ELF-1 (cell line): ENCODE results near the gene LDB2.
"Not testable (repeated sequence)": the region's sequence is repeated elsewhere in the genome, so short reads cannot be mapped to it uniquely, and the experiment has no call there.

Experiments
- DNase-seq: peaks from one replicate; pipeline ENCODE4 v3.0.0-alpha.2; 2016; ENCODE audit warnings: low read depth, low spot score

LDB2 gene

DNA sequence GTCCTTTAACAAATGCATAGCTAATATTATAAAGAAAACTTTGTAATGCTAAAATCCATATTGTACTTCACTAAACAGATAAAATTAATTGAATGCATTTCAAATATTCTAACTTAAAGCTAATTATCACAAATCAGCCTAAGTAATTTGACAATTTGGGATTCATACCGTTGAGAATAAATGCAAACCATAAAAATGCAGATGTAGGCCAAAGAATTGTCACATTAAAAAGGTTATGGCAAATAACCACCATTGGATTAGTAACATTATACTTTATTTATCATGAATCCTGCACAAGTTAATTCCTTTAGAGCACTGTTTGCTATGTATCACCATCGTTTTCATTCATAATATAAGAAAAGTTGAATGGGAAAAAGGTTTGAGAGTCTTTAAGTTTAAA, 301.0 kb downstream of the LDB2 start:
- no peak for DNase-seq

DNA sequence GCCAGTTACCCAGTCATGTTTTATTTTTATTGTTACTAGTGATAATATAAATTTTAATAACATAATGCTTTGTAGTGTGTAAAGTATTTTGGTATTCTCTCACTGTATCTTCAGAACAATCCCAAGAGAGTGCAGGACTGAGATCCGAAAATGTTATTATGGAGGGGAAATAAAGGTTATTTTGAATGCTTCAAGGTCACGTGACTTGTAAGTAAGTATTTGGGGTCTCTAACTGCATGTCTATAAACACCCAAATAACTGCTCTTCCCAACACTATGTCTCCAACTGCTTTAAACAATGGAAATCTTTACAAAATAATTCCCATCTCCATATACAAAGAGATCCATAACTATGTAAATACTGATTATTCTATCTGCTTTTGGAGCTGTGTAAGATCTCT, 302.2 kb downstream of the LDB2 start:
- DNase-seq = no peak

DNA sequence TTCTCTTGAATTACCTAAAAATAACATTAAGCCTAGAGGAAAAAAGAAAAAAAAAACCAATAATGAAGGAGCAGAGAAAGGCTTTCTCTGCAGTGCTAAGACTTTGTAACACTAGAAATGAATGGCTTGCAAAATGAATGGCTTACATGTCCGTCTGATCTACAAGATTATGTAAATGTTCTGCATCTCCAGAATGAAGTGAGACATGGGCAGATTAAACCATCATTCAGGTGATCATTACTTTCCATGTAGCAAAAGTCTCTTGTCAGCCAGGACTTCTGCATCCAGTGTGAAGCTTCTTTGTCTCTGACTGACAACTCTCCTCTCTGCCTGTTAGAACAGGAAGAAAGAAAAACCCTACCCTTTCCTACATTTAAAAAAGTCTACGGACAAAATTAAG, 304.3 kb downstream of the LDB2 start:
- DNase-seq = no peak

DNA sequence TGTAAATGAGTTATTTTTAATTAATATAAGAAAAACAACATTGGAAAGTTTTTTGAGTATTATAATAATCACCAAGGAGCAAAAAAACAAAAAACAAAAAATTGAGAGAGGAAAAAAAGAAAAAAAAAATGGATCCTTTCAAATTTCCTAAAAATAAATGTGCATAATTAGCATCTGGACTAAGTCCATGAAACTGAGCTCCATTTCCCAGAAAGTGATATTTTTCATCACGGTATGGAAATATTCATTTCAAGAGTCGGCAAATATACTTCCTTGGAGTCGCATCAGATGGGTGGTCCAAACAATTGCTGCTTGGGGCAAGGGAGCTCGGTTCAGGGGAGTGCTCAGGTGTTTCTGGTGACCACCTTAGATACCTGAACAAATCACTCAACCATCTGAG, 305.1 kb downstream of the LDB2 start:
- no peak for DNase-seq

DNA sequence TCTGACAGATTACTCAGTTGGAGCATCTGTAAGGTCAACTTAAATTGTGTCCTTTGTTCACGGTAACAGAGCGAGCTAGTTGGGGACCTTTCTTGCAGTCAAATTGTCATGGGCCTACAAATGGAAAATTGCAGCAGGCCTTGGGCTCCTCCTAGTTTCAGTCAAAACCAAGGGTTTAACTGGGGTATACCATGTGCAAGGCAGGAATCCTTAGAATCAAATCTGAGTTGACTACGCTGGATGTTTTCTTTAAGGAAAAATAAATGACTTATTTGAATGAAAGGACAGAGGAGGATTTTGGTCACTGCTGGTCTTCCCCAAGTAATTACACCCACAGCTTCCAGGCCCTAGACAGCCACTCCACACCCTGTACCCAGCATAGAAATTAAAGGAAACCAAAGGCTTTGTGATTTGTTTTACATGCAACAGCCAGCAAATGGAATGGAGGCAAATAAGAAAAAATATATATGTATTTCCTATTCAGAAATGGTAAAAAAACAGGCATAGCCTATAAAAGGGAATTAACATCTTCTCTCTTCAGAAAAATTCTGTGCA, 307.1 kb downstream of the LDB2 start:
- no peak for DNase-seq

DNA sequence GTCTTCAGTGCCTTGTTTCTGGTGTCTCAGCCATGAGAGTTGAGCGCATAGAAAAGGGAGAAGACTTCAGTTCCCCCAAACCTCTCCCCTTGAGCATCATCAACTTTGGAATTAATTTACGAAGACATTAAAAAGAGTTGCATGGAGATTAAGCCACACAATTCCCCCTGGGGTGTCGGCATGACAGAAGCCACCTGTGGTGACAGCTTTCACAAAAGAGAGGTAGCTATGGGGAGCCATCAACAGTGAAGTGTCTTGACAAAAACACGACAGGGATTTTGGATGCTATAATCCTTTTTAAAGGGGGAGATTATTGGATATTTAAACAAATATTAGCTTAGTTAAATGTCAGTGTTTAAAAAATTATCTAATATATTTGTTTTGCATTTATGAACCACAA, 307.6 kb downstream of the LDB2 start:
- DNase-seq = no peak

DNA sequence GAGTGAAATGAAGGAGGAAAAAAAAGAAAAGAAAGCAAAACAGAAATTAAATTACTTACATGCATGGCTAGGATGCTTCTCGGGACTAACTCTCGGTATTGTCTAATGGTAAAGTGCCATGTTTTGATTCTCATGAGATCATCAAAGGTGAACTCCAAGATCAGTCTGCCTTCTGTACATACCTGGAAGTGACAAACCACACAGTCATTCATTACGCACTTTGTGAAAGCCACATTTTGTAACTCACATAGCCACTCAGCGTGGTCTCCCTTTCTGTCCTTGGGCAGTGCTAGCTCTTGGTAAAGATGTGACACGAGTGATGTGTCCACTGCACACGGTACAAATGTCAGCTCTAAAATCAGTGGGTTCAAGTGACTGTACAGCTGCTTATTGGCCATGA, 309.8 kb downstream of the LDB2 start:
- DNase-seq = no peak

DNA sequence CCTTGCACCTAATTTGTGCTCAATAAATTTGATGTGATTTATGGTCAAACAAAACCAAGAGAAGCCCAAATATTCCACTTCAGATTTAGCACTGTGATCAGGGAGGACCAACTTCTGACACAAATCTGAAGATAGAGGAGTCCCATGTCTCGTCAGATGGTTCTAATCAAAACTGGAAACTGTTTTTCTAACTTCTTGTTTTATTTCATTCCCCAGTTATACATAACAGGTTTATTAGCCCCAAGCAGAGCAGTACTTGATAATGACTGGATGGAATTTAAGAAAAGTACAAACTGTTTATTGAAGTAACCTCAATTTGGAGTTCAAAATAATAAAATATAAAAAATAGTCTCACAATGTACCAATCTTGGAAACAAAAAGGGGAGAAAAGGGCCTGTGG, 310.3 kb downstream of the LDB2 start:
- DNase-seq = no peak

DNA sequence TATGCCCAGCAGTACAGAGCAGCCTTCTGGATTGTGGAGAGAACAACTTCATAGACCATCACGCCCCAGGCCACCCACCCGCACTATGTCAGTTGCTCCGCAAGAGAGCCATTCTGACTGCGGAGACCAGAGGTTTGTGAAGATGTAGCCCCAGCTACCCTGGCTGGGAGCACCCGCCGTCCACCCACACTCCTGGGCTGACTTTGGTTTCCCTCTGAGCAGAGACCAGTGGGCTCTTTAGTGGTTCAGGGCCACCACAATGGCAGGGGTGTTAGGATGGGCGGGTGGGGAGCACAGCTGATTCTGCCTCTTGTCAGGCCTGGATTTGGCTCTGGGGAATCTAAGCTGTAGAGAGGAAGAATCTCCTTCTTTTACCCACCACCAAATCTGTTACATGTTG, 313.4 kb downstream of the LDB2 start:
- no peak for DNase-seq

DNA sequence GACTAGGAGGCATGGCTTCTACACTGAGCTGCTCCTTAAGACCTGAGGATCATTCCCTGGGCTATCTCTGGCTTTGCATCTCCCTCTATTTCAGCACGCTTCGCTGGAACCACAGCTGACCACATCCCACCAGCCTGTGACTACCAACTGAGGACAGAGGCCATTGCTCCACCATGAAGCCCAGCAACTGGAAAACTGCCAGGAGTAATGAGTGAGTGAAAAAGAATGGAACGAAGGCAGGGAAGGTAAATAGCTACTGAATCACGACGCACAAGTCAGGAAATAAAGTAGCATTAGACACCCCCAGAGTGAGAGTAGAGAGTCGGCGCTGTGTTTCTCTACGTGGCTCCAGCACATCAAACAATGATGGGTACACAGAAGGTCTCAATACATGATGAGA, 314.7 kb downstream of the LDB2 start:
- DNase-seq = no peak

DNA sequence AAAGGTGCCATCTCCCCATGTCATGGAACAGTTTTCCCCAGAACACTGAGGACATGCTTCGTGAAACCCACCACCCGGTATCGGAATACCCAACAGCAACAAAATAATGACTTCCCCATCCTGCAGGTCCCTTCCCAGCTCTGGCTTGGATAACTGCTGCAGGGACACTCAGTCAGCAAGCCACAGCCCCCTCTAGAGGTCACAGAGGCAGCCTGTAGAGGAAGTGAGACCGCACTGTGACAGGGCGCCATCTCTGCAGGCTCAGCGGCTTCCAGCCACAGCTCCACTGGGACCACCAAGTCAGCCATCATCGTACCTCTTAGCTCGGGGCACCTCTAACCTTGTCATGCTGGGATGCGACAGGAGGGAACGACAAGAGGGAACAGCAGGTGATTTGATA, 315.9 kb downstream of the LDB2 start:
- peak; percentile 71 for DNase-seq

DNA sequence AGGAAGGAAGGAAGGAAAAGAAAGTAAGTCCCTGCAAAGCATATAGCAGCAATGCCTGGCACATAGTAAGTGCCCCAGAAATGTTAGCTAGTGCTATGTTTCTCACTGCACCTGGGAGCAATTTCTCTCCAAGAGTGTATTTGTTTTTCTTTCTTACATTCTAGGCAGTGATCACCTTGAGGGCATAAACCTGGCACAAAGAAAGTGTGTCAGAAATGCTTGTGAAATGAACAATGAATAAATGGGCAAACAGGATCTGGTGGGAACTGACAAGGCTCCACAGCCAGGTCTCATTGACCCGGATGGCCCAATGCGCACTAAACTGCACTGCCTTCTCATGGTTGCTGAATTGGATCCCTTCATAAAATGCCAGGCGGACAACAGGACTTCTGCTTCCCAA, 316.4 kb downstream of the LDB2 start:
- DNase-seq = no peak

DNA sequence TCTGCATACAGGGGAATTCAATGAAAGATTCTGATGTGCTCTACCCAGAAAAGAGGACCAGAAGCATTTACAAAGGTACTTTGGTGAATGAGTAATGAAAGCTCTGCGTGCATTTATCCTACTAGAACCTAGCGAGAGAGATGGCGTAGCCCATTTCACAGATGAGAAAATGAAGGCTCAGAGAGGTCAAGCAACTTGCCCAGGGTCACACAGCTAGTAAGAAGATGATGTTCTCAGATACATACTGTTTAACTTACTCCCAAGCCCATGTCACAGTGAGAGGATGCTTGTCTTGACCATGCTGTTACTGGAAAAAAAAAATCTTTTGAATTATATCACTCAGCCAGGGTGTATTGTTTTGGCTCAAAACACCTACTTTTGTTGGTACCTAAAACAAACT, 317.3 kb downstream of the LDB2 start:
- DNase-seq = no peak

DNA sequence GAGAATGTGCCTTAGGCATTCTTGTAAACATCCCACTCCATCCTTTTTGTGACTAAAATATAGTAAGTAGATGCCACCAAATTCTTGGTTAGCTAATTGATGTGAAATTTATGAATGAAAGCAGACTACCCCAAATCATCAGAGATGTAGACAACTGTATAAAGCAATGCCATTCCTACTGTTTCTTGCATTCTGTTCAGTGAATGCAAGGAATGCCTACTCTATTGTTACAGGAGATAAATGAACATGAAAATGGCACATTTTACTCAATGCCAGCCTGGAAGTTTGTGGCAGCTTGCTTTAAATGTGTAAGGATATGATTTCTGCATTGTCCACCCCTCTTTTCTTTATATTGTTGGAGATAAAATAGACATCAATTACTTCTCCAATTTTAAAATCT, 317.9 kb downstream of the LDB2 start:
- no peak for DNase-seq

DNA sequence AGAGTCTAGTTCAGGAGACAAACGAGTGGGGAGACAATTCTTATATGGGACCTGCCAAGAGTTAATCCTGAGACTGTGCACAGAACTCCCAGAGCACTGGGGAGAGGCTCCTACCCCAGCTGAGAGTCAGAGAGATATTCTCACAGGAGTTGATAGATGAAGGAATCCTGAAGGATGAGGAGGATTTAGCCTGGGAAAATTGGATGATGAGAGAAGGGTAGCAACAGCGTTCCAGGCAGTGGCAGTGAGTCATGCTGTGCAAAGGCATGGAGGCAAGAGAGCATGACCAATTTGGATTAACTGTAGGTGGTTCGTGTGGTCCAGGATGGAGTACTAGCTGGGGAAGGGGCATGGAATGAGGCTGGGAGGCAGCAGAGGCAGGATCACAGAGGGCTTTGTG, 318.6 kb downstream of the LDB2 start:
- DNase-seq = peak; percentile 23

DNA sequence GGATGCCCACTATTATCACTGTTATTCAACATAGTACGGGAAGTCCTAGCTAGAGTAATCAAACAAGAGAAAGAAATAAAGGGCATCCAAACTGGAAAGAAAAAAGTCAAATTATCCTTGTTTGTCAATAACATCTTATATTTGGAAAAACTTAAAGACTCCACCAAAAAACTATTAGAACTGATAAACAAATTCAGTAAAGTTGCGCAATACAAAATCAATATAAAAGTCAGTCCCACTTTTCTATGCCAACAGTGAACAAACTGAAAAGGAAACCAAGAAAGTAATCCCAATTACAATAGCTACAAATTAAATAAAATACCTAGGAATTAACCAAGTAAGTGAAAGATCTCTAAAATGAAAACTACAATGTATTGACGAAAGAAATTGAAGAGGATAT, 321.3 kb downstream of the LDB2 start:
- no peak for DNase-seq

DNA sequence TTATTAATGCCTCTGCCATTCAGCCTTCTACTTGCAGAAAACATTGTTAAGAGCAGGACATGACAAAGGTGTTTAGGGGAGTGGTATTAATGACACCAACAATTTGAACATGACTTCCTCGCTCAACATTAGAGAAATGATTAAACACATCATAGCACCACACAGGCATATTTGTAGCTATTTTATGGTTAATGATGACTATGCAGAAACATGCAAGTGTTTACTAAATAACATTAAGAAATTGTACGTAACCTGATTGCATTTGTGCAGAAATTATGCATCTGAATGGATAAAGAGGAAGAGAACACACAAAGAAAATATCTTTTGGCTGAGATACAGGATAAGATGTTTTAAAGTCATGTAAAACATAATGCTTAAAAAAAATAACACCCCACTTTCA, 323.5 kb downstream of the LDB2 start:
- no peak for DNase-seq

DNA sequence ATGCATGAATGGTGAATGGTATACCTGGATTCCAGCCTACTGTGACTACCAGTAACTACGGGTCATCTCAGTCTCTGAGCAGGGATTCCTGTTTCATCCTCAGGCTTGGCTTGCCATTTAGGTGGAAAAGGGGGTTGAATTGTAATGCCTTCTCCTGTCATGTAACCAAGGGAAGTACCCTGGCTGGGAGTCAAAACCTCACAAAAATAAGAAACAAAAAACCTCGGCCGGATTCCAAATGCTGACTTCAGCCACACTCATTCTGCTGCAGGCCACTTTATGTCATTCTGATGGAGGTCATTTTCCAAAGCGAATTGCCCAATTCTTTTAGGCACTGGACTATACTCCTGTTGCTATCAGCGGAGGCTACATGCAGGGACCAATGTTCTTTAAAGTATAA, 324.7 kb downstream of the LDB2 start:
- DNase-seq = no peak

DNA sequence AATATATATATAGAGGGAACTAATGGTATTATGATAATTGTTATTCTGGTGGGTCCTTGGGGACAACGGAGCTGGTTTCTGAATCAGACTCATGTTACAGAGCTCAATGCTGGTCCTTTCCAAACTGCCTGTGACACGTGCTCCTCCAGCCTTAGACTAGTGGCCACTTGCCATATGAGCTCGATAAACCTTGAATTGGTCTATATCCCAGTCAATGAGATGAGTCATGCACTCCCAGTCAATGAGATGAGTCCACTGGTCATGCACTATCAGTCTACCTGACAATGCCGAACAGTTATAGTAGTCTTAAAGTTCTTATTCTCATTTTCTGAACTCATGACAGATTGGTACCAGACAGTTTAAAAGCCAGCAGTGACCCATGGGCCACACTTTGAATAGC, 325.2 kb downstream of the LDB2 start:
- no peak for DNase-seq

DNA sequence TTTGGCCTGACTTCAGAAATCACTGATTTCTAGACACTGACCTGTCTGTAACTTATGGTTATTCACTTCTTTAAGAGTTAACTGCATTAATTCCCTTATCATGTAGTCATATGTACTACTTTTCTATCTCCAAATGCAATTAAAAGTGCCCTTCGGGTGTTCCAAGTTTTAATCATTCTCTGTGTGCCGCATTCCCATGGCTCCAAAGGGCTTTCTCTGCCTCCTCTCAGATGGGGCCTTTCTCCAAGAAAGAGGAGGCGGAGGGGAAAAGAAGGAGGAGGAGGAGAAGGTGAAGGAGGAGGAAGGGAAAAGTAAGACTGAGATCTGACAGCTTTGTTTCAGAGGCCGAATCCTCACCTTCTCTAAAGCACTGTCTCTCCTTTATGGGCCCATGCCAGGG, 325.8 kb downstream of the LDB2 start:
- DNase-seq = no peak

DNA sequence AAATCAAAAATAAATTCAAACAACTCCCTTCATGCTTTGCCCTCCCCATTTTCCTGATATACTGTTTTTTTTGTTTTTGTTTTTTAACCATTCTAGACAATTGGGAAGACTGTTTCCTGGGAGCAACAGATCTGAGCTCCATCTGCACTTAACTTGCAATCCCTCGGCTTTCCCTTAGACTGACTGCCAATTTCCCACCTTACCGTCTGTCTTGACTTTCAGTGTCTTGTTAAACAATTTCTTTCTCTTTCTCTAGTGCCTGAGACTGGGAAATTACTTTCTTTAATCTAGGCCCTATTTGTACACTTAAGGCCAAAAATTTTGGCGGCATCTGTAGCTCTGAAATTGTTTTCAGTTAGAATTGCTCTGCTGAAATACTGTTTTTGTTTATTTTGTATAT, 326.3 kb downstream of the LDB2 start:
- no peak for DNase-seq

DNA sequence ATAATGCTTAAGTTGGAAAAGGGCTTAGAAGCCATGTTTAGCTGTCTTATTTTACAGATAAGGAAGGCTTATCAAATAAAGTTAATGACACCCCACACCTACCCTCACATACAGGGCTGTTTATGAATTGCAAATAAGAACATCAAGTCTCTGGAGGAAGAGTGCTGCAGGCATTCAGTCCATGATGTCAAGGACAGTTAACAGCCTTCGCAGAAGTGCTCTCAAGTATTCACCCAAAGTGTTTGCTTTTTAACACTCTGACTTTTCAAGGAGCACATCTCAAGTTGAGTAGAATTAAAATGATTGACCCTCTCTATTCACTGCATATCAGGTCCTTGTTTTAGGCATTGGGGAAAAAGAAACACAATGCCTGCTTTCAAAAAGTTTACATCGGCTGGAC, 328.7 kb downstream of the LDB2 start:
- DNase-seq = no peak

DNA sequence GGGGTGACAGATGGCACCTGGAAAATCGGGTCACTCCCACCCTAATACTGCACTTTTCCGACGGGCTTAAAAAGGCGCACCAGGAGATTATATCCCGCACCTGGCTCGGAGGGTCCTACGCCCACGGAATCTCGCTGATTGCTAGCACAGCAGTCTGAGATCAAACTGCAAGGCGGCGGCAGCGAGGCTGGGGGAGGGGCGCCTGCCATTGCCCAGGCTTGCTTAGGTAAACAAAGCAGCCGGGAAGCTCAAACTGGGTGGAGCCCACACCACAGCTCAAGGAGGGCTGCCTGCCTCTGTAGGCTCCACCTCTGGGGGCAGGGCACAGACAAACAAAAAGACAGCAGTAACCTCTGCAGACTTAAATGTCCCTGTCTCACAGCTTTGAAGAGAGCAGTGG, 341.1 kb downstream of the LDB2 start:
- not testable (repeated sequence) for DNase-seq

DNA sequence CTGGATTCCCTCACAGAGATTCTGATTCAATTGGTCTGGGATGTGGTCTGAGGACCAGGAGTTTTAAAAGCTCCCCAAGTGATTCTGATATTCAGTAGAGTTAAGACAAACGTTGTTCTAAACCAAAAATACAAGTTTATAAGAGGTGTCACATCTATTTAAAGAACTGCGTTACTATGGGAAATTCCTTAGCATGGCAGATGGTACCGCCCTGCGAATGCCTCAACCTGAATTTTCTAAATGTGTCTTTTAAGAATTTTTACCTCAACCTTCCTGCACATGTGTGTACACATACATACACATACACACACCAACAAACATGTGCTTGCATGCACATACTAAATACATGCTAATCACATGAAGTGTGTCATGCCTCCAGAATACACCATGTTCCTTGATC, 343.3 kb downstream of the LDB2 start:
- no peak for DNase-seq

DNA sequence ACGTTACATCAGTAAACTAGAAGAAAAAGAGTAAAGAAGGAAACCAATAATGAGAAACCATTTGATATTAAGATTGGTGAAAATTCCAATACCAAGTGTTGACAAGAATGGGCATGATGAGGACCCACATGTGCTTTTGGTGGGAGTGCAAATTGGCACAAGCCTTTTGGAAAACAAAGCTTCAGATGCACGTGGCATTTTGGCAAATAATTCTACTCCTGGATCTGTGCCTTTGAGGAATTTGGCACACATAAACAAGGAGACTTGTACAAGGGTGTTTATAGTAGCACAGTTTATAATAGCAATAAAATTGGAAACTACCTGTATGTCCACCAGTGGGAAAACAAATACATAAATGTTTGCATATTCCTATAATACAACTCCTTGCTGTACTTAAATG, 347.9 kb downstream of the LDB2 start:
- no peak for DNase-seq
